ENCODE data around the gene GRAP2.

GRAP2 gene

DNA sequence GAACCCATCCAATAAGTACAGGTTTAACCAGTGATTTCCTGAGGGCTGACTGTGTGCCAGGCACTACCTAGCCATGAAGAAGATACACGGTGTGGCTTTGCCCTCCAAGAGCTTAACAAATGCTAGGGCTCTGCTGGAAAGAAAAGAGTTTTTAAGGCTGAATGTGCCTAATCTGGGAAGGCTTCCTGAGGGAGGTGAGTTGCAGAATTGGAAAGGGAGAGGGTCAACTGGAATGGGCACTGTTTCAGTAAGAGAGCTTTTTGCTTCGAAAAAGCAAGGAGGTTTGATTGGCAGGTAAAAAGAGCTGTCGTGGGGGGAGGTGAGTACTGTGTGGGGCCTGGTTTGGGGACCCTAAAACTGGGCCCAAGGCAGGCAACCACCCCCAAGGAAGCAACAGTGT is 96.5 kb downstream of the GRAP2 start:
- H2BK15ac ChIP-seq (replicated peaks; ENCODE audit: low read depth), result no peak overlapping the region
- H3K36me3 ChIP-seq (ENCODE audit: control insufficient read depth, insufficient read depth, low read length), result no peaks in the 10 kb centered on the region
- H2BK120ac ChIP-seq (ENCODE audit: low read depth, low read length), result no peak overlapping the region
- WGBS (ENCODE audit: extremely low coverage, insufficient coverage, low lambda C conversion rate), result no CpG with 5 or more reads among the region's 3 CpGs
- no peak overlapping the region for H3K4me3 ChIP-seq (ENCODE audit: low read length)
- H3K4ac ChIP-seq (ENCODE audit: low read depth, low read length), result peak overlapping the region; percentile 56
- H3K79me2 ChIP-seq (ENCODE audit: control insufficient read depth, insufficient read depth, low read length), result peaks cover 25% of the 10 kb centered on the region
- H3K56ac ChIP-seq (ENCODE audit: low read length), result peak overlapping the region; percentile 80
- H4K8ac ChIP-seq (ENCODE audit: low read depth, low read length), result no peak overlapping the region
- no peak overlapping the region for H3K4me2 ChIP-seq (ENCODE audit: low read length)
- H2BK5ac ChIP-seq (ENCODE audit: low read length), result peak overlapping the region; percentile 64
- H3K27ac ChIP-seq (ENCODE audit: low read depth, low read length), result no peak overlapping the region
- peaks cover 43% of the 10 kb centered on the region for H3K4me1 ChIP-seq (ENCODE audit: control insufficient read depth, low read depth, low read length)
- H3K9ac ChIP-seq (ENCODE audit: low read length), result peak overlapping the region; percentile 54
- peak overlapping the region; percentile 97 for H2AK5ac ChIP-seq (ENCODE audit: low read length)
- no peak overlapping the region for H4K5ac ChIP-seq (ENCODE audit: low read length)
- H3K27me3 ChIP-seq (ENCODE audit: insufficient read depth, low read length, poor library complexity), result no peaks in the 10 kb centered on the region
- no peak overlapping the region for H3K18ac ChIP-seq (ENCODE audit: low read length)
- DNase-seq, result no peak
- no peak overlapping the region for H3K23ac ChIP-seq (ENCODE audit: low read length)
- H3K79me1 ChIP-seq (ENCODE audit: low read length), result peaks cover 23% of the 10 kb centered on the region

DNA sequence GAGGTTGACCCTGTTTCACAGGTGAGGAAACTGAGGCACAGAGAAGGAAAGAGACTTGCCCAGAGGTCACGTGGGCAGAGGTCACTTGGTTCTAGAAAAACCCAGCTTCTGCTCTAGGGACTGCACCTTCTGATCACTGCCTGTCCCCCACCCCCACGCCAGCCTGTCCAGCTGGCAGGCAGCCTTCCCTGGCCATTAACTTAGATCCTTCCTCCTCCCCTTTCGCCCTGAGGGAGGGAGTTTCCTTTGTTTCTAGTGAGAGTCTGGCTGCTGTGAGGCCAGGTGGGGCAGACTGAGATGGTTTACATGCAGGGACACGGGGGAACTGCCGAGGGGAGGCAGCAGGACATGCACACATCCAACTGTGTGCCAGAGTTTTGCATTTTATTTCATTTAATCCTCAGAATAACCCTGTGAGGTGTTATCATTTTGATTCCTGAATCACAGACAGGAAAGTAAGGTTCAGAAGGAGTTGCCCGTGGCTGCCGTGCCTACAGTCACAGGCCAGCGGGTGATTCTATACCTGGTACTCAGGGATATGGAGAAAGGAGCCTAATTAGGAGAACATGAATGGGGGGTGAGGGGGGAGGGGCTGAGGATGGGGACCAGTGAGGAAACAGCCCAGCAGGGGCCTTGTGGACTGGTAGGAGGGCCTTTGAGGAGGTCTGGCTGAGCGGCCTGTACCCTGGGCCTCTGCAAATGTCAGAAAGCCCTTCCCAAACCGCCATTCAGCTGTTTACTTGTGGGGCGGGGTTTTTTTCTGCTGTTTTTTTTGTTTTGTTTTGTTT is 97.2 kb downstream of the GRAP2 start:
- Histone ChIP-seq H3K4ac (ENCODE audit: low read depth, low read length) (peak overlapping the region; percentile 56), H4K8ac (ENCODE audit: low read depth, low read length) (no peak overlapping the region), H3K4me2 (ENCODE audit: low read length) (peak overlapping the region; percentile 34), H3K27me3 (ENCODE audit: insufficient read depth, low read length, poor library complexity) (no peaks in the 10 kb centered on the region), H3K9ac (ENCODE audit: low read length) (peak overlapping the region; percentile 54), H4K5ac (ENCODE audit: low read length) (no peak overlapping the region), H3K27ac (ENCODE audit: low read depth, low read length) (peak overlapping the region; percentile 73), H3K79me1 (ENCODE audit: low read length) (peaks cover 27% of the 10 kb centered on the region), H2BK5ac (ENCODE audit: low read length) (peak overlapping the region; percentile 64), H3K79me2 (ENCODE audit: control insufficient read depth, insufficient read depth, low read length) (peaks cover 30% of the 10 kb centered on the region), H2BK120ac (ENCODE audit: low read depth, low read length) (no peak overlapping the region), H3K36me3 (ENCODE audit: control insufficient read depth, insufficient read depth, low read length) (no peaks in the 10 kb centered on the region), H3K56ac (ENCODE audit: low read length) (peak overlapping the region; percentile 80), H3K4me3 (ENCODE audit: low read length) (no peak overlapping the region), H2BK15ac (replicated peaks; ENCODE audit: low read depth) (no peak overlapping the region), H3K18ac (ENCODE audit: low read length) (peak overlapping the region; percentile 45), H2AK5ac (ENCODE audit: low read length) (peak overlapping the region; percentile 97), H3K4me1 (ENCODE audit: control insufficient read depth, low read depth, low read length) (peaks cover 45% of the 10 kb centered on the region), H3K23ac (ENCODE audit: low read length) (no peak overlapping the region)
- no CpG with 5 or more reads among the region's 11 CpGs for WGBS (ENCODE audit: extremely low coverage, insufficient coverage, low lambda C conversion rate)
- peak; percentile 92 for DNase-seq

DNA sequence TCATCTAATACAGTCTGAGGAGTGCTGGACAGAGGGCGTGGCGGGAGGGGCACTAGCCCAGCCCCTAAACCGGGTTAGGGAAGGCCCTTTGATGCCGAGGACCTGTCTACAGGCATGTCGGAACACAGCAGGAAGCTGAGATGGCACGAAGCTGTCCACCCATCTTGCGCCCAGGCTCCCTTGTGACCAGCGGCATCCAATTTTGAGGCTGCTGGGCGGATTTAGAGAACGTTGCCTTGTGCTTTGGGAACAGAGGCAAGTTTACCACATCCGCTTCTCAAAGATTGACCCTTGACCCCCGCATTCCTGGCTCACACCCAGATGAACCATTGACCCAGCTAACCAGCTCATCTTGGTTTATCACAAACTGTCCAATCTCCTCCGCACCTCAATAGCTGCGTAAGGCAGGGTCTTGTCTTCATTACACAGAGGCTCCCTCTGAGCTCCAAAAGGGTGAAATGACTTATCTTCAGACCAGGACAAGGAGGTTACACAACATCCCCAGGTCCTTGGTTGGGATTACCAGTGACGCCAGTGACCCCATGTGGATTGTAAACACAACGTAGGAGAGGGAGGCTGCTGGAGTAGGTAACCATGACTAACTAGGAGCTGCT is 98.4 kb downstream of the GRAP2 start:
- no peak overlapping the region for H3K23ac ChIP-seq (ENCODE audit: low read length)
- H2BK120ac ChIP-seq (ENCODE audit: low read depth, low read length), result peak overlapping the region; percentile 9
- H3K56ac ChIP-seq (ENCODE audit: low read length), result peak overlapping the region; percentile 56
- no peak overlapping the region for H3K4ac ChIP-seq (ENCODE audit: low read depth, low read length)
- peaks cover 45% of the 10 kb centered on the region for H3K4me1 ChIP-seq (ENCODE audit: control insufficient read depth, low read depth, low read length)
- peaks cover 28% of the 10 kb centered on the region for H3K79me1 ChIP-seq (ENCODE audit: low read length)
- no peak overlapping the region for H4K5ac ChIP-seq (ENCODE audit: low read length)
- no peak overlapping the region for H3K4me2 ChIP-seq (ENCODE audit: low read length)
- no peak overlapping the region for H3K4me3 ChIP-seq (ENCODE audit: low read length)
- no peak overlapping the region for H4K8ac ChIP-seq (ENCODE audit: low read depth, low read length)
- no peak overlapping the region for H3K9ac ChIP-seq (ENCODE audit: low read length)
- H3K27me3 ChIP-seq (ENCODE audit: insufficient read depth, low read length, poor library complexity), result no peaks in the 10 kb centered on the region
- H3K18ac ChIP-seq (ENCODE audit: low read length), result peak overlapping the region; percentile 45
- H3K79me2 ChIP-seq (ENCODE audit: control insufficient read depth, insufficient read depth, low read length), result peaks cover 34% of the 10 kb centered on the region
- DNase-seq, result peak; percentile 71
- peak overlapping the region; percentile 21 for H2BK5ac ChIP-seq (ENCODE audit: low read length)
- H2AK5ac ChIP-seq (ENCODE audit: low read length), result peak overlapping the region; percentile 2
- H2BK15ac ChIP-seq (replicated peaks; ENCODE audit: low read depth), result no peak overlapping the region
- H3K36me3 ChIP-seq (ENCODE audit: control insufficient read depth, insufficient read depth, low read length), result no peaks in the 10 kb centered on the region
- peak overlapping the region; percentile 73 for H3K27ac ChIP-seq (ENCODE audit: low read depth, low read length)
- WGBS (ENCODE audit: extremely low coverage, insufficient coverage, low lambda C conversion rate), result no CpG with 5 or more reads among the region's 16 CpGs

DNA sequence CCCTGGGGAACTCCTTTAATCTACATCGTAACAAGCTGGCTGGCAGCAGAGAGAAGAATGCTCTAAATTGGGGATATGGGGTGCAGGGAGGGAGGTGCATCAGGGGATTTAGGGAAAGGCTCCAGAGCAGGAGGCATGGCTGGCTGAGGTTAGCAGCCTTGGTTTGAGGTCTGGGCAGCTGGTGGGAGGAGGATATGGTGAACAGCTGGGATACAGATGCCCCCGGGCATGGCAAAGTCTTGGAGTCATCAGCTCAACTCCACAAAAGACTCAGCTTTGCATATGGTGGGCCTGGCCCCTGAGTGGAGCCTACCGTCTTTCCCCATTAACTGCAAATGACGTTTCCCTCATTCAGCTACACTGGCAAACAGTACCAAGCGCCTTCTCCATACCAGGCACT is 99.3 kb downstream of the GRAP2 start:
- Histone ChIP-seq H3K56ac (ENCODE audit: low read length) (no peak overlapping the region), H3K23ac (ENCODE audit: low read length) (no peak overlapping the region), H3K27ac (ENCODE audit: low read depth, low read length) (no peak overlapping the region), H2BK120ac (ENCODE audit: low read depth, low read length) (no peak overlapping the region), H2AK5ac (ENCODE audit: low read length) (no peak overlapping the region), H3K79me1 (ENCODE audit: low read length) (peaks cover 32% of the 10 kb centered on the region), H3K36me3 (ENCODE audit: control insufficient read depth, insufficient read depth, low read length) (peaks cover 2% of the 10 kb centered on the region), H3K79me2 (ENCODE audit: control insufficient read depth, insufficient read depth, low read length) (peaks cover 35% of the 10 kb centered on the region), H4K8ac (ENCODE audit: low read depth, low read length) (no peak overlapping the region), H3K4me1 (ENCODE audit: control insufficient read depth, low read depth, low read length) (peaks cover 45% of the 10 kb centered on the region), H4K5ac (ENCODE audit: low read length) (no peak overlapping the region), H3K9ac (ENCODE audit: low read length) (no peak overlapping the region), H3K4me3 (ENCODE audit: low read length) (no peak overlapping the region), H2BK5ac (ENCODE audit: low read length) (no peak overlapping the region), H3K4me2 (ENCODE audit: low read length) (no peak overlapping the region), H3K18ac (ENCODE audit: low read length) (peak overlapping the region; percentile 15), H3K27me3 (ENCODE audit: insufficient read depth, low read length, poor library complexity) (no peaks in the 10 kb centered on the region), H3K4ac (ENCODE audit: low read depth, low read length) (no peak overlapping the region), H2BK15ac (replicated peaks; ENCODE audit: low read depth) (no peak overlapping the region)
- DNase-seq, result no peak
- WGBS (ENCODE audit: extremely low coverage, insufficient coverage, low lambda C conversion rate), result no CpG with 5 or more reads among the region's 5 CpGs

DNA sequence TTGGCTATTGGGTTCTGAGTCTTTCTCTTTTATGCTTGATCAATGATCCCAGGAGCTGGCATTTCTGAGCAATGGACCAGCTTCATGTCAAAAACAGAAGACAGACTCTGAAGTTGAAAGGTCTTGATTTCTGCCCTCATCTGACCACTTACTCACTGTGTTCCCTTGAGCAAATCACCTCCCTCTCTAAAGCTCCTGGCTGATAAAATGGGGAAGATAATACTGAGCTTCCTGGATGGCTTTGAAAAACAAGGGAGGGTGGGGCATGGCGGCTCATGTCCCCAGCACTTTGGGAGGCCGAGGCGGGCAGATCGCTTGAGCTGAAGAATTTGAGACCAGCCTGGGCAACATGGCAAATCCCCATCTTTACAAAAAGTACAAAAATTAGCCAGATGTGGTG is 100.2 kb downstream of the GRAP2 start:
- H2AK5ac ChIP-seq (ENCODE audit: low read length), result peak overlapping the region; percentile 95
- H3K4me3 ChIP-seq (ENCODE audit: low read length), result no peak overlapping the region
- H3K4ac ChIP-seq (ENCODE audit: low read depth, low read length), result no peak overlapping the region
- peaks cover 31% of the 10 kb centered on the region for H3K79me2 ChIP-seq (ENCODE audit: control insufficient read depth, insufficient read depth, low read length)
- H4K5ac ChIP-seq (ENCODE audit: low read length), result no peak overlapping the region
- H2BK5ac ChIP-seq (ENCODE audit: low read length), result peak overlapping the region; percentile 86
- peaks cover 41% of the 10 kb centered on the region for H3K4me1 ChIP-seq (ENCODE audit: control insufficient read depth, low read depth, low read length)
- H3K79me1 ChIP-seq (ENCODE audit: low read length), result peaks cover 33% of the 10 kb centered on the region
- peak overlapping the region; percentile 15 for H3K18ac ChIP-seq (ENCODE audit: low read length)
- peaks cover 2% of the 10 kb centered on the region for H3K36me3 ChIP-seq (ENCODE audit: control insufficient read depth, insufficient read depth, low read length)
- H3K9ac ChIP-seq (ENCODE audit: low read length), result peak overlapping the region; percentile 30
- H3K4me2 ChIP-seq (ENCODE audit: low read length), result no peak overlapping the region
- no peak overlapping the region for H2BK15ac ChIP-seq (replicated peaks; ENCODE audit: low read depth)
- no peak overlapping the region for H2BK120ac ChIP-seq (ENCODE audit: low read depth, low read length)
- no CpG with 5 or more reads among the region's 4 CpGs for WGBS (ENCODE audit: extremely low coverage, insufficient coverage, low lambda C conversion rate)
- H3K56ac ChIP-seq (ENCODE audit: low read length), result peak overlapping the region; percentile 81
- no peak overlapping the region for H3K23ac ChIP-seq (ENCODE audit: low read length)
- peak; percentile 47 for DNase-seq
- H3K27me3 ChIP-seq (ENCODE audit: insufficient read depth, low read length, poor library complexity), result no peaks in the 10 kb centered on the region
- no peak overlapping the region for H4K8ac ChIP-seq (ENCODE audit: low read depth, low read length)
- H3K27ac ChIP-seq (ENCODE audit: low read depth, low read length), result no peak overlapping the region
